ENCODE measurements around the gene NF2. TPM values are rescaled to one million over a fixed set of nuclear protein-coding genes. Genes with fewer than 3 reads are reported as not detected.

Gene NF2
- total RNA-seq, 1 experiment from 2014 or later: 199 TPM

DNA sequence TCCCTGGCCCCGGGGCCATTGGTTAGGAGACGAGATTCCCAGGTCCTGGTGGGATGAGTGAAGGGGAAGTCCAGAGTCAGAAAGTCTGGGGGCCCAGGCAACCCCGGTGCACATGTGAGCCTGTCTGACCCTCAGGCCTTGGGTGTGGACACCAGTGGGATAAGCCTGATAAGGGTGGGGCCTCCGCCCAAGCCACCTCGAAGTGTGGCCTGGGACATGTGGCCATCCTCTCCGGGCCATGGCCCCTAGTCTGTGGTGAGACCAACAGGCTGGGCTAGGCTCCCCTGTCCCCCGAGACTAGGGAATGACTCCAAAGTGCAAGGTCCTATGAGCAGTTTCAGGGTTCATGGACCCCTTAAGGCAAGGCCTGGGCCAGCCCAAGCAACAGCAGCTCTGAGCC is 122.7 kb downstream of the NF2 start:
- DNase-seq (ENCODE audit: low read depth): no peak
- in situ Hi-C loops (cut with HindIII; ENCODE audit: low pct_unique_long_range_greater_than_20kb, low sequenced_read_pairs): no loop called here

DNA sequence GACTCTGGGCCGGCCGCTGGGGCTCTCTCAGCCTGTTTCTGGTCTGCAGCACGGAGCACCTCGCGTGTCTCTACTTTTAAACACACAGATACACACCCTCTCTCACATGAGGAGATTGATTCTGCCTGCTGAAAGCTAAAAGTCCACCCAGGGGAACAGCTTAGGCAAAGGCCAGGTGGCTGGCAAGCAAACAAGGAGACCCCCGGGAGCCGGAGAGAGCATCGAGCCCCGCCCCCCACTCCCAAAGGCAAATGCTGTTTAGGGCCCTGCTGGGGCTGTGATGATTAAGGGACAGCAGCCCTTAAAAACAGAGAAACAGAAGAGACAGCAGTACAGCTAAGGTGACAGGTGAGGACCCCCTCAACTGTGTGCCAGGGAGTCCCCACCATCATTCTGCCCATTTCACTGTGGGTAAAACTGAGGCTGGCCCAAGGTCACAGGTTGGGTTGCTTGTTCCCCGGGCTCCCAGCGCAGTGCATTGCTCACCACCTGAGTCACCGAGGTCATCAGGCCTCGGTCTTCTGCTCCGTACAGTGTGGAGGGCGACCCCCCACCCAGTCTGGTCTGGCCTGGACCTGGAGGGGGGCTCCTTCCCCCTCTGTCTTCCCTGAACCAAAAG is 123.2 kb downstream of the NF2 start:
- no peak for DNase-seq (ENCODE audit: low read depth)
- in situ Hi-C loops (cut with HindIII; ENCODE audit: low pct_unique_long_range_greater_than_20kb, low sequenced_read_pairs): no loop called here

DNA sequence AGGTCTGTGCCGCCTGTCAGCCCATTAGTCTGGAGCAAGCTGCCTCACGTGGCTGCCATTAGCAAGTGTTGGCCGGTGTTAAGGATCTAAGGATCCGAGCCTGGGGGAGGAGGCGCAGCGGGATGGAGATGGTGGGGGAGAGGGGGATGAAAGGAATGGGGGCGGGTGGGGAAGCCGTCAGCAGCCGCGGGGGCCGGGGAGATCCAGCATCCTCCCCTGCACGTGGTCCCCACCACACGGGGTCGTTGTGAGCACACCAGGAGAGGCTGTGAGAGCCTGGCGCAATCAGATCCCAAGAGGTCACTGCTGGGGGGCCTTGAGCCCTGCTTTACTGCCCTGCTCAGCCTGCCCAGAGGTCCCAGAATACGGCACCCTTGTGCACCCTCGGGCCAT is 123.7 kb downstream of the NF2 start:
- in situ Hi-C loops (cut with HindIII; ENCODE audit: low pct_unique_long_range_greater_than_20kb, low sequenced_read_pairs): no loop called here
- DNase-seq (ENCODE audit: low read depth): no peak

DNA sequence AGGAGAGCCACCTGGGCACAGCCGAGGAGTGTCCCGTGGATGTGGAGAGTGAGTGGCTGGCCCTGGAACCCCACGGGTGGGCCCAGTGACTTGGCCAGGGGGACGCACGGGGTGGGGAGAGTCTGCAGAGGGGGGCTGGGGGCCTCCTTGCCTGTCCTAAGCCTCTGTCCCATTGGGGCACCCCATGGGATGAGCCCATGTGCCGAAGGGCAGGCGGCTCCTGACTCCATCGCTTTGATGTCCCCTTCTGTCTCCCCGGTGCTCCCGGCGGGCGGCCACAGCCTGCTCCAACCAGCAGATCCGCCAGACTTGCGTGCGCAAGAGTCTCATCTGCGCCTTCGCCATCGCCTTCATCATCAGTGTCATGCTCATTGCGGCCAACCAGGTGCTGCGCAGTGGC is 125.7 kb downstream of the NF2 start:
- in situ Hi-C loops (cut with HindIII; ENCODE audit: low pct_unique_long_range_greater_than_20kb, low sequenced_read_pairs): no loop called here
- DNase-seq (ENCODE audit: low read depth): no peak

DNA sequence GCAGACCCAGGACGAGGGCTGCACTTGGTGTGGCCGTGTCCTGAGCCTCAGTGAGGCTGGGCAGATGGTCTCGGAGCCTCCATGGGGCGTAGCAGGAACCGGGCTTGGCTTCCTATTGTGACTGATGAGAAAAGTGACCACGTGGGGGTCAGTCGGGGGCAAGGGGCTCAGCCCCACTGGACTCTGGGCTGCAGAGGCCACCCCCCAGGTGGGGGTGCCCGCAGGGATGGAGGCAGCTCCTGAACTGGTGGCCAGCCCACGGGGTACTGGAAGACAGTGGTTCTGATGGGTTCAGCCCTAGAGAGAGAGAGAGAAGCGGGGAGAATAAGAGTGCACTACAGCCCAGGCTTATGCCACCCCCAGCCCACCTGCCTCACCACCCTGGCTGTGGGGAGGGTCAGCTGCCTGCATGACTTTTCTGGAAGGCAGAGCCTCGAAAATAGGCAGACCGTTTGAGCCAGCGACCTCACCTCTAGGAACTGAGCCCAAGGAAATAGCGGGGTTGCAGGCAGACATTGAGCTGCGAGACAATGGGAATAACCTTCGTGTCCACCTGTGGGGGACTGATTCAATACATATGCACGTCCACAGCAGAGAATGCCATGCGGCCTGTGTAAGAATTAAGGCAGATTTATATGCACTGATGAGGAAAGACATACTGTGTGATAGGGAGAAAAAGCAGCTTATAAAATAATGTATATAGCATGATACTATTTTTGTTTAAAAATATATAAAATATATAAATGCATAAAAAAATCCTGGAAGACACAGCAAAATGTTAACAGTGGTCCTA is 127.8 kb downstream of the NF2 start:
- in situ Hi-C loops (cut with HindIII; ENCODE audit: low pct_unique_long_range_greater_than_20kb, low sequenced_read_pairs): no loop called here
- no peak for DNase-seq (ENCODE audit: low read depth)

DNA sequence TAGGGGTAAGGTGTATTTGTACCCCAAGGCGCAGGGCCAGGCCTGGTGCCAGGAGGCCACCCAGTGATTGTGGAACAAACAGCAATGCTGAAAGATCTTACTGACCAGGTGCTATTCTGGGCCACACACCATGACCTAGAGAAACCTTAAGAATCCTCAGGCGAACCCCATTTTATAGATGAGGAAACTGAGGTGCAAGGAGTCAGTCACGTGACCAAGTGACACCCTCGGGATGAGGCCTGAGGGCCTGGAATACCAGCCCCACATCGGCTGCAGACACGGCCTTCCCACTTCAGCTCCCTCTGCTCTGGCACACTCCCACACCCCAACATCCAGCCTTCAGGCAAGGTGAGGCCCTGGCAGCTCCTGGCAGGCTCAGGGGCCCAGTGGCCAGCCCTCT is 129.4 kb downstream of the NF2 start:
- no peak for DNase-seq (ENCODE audit: low read depth)
- in situ Hi-C loops (cut with HindIII; ENCODE audit: low pct_unique_long_range_greater_than_20kb, low sequenced_read_pairs): no loop called here

DNA sequence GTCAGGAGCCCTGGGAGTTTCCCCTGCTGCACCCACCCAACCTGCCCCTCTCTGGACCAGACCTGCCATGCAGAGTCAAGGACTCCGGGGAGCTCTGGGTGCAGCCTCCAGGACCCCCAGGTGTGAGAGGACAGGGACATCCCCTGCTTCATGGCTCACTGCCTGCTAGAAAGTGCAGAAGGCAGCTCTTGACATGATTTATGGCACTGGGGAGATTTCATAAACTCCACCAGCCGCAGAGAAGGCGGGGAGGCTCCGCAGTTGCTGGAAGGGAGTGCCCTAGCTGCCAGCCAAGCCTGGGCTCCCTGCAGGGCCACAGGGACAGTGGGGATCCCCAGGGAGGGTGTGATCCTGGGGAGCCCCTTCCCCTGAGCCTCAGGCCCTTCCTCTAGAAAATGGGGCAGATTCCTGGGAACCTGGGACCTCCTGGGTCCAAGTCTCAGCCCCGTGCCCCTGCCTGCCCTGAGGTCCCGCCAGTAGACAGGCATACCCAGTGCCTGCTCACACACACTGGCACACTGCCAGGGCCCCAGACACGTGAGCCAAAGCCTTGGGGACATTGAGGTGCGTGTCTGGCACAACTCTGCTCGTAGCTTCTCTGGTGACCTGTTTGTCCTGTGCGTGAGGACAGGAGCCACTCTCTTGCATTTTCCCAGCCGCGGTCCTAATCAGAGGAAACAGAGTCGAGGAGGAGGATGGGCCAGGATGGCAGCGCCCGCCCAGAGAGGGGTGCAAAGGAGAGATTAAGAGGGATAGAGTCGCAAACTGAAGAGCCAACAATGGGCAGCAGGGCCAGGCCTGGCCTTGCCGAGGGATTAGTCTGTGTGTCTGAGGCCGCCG is 130.1 kb downstream of the NF2 start:
- peak; percentile 73 for DNase-seq (ENCODE audit: low read depth)
- in situ Hi-C loops (cut with HindIII; ENCODE audit: low pct_unique_long_range_greater_than_20kb, low sequenced_read_pairs): no loop called here

DNA sequence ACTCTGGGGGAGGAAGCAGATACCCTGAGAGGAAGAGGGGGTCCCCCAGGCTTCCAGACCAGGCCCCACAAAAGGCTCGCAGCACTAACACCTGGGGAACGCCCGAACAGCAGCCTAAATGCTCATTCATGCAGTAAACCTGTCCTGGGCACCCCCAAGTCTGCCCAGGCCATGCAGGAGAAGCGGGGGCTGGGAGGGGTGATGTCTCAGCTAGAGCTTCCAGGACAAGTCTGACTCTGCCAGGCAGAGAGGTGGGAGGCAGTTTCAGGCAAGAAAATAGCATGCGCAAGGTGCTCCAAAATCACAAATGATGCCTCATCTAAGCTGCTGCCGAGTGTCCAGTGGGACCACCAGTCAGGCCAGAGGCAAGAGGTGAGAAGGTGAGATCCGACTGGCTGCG is 131.0 kb downstream of the NF2 start:
- in situ Hi-C loops (cut with HindIII; ENCODE audit: low pct_unique_long_range_greater_than_20kb, low sequenced_read_pairs): no loop called here
- DNase-seq (ENCODE audit: low read depth): no peak

DNA sequence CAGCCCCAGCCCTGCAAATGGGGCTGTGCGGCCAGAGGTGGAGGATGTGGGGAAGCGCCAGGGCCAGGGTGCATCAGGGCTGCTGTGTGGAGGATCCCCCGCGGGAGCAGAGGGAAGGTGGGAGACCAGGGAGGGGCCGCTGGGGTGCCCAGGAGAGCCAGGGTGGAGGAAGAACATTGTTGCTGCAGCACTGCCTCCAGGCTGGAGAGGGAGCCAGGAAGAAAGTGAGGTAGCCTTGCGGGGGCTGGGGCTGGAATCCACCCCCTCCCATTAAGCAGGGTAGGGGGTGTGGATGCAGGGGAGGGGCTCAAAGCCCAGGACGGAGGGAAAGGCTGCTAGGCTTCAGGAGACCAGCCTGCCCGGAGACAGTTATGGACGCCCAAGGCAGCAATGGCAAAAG is 131.4 kb downstream of the NF2 start:
- in situ Hi-C loops (cut with HindIII; ENCODE audit: low pct_unique_long_range_greater_than_20kb, low sequenced_read_pairs): no loop called here
- DNase-seq (ENCODE audit: low read depth): no peak

DNA sequence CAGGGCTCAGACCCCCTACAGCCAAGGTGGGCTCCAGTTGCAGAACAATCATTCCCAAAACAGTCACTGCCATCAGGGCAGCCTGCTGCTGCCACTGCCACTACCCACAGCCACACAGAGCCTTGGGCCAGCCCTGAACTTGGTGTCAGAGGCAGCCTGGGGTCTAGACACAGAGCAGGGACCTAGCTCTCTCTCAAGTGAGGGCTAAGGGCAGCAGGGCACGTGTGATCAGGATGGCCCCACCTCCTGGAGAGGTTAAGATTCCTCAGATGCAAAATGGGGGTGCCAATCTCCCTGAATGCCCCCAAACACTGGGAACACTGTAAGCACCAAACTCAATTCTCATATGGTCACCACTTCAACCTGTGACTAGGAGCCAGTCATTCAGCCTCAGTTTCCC is 132.0 kb downstream of the NF2 start:
- in situ Hi-C loops (cut with HindIII; ENCODE audit: low pct_unique_long_range_greater_than_20kb, low sequenced_read_pairs): no loop called here
- no peak for DNase-seq (ENCODE audit: low read depth)

DNA sequence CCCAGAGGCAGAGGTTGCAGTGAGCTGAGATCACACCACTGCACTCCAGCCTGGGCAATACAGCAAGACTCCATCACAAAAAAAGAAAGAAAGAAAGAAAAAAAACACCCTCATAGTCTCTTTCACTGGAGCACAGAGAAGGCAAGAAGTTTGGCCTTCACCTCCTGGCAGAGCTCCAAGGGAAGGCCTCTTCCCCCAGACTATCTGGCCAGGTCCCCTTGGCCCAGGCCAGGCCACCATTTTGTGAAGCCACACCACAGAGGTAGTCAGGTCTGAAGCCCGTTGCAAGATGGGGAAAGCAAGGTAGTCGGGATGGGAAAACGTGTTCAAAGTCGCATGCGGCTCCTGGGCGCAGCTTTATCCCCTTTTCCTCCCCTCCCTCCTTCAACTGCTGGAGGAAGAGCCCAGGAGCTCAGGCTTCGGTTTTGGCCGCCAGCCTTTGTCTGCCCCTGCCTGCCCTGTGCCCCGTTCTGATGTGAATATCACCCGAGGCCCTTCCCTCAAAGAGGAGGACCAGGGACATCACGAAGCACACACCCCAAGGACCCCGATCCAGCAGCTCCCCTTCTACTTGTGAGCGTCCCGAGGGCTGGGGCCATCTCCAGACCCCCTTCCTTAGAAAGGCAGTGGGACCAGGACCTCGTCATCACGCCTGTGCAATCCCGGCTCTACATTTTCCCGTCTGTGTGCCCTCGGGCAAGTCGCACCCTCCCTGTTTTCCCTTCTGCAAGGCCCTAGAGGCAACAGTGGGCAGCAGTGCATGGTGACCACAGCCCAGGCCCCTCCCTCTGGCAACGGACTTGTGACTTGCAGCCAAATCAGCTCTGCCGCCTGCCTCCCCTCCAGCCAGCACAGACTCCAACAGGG is 134.1 kb downstream of the NF2 start:
- DNase-seq (ENCODE audit: low read depth): no peak
- in situ Hi-C loops (cut with HindIII; ENCODE audit: low pct_unique_long_range_greater_than_20kb, low sequenced_read_pairs): no loop called here

DNA sequence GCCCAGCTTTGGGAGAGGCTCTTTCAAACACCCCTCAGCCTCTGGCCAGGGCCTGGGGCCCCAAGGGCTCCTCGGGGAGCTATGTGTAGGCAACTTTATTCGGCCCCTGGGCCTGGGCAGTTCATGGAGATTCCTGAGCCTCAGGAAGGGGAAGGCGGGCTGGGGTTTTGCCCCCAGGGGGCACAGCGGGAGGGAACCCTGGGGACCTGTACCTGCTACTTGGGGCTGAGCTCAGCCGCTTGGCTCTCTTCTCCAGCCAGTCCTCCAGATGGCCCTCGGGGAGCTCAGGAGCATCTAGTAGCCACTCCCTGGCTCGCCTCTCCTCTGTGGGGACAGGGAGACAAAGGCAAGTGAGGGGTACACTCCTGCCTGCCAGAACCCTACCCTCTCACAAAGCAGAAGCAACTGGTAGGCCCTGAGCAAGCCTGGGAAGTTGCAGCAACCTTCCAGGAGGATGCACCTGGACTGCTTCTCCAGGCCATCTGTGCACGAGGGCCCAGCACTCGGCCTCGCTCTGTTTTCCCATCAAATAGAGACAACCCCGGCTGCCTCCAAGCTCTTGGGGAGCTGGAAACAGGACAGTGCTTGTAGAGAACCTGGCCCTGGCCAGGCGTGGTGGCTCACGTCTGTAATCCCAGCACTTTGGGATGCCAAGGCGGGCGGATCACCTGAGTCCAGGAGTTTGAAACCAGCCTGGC is 134.8 kb downstream of the NF2 start:
- no peak for DNase-seq (ENCODE audit: low read depth)
- in situ Hi-C loops (cut with HindIII; ENCODE audit: low pct_unique_long_range_greater_than_20kb, low sequenced_read_pairs): no loop called here

DNA sequence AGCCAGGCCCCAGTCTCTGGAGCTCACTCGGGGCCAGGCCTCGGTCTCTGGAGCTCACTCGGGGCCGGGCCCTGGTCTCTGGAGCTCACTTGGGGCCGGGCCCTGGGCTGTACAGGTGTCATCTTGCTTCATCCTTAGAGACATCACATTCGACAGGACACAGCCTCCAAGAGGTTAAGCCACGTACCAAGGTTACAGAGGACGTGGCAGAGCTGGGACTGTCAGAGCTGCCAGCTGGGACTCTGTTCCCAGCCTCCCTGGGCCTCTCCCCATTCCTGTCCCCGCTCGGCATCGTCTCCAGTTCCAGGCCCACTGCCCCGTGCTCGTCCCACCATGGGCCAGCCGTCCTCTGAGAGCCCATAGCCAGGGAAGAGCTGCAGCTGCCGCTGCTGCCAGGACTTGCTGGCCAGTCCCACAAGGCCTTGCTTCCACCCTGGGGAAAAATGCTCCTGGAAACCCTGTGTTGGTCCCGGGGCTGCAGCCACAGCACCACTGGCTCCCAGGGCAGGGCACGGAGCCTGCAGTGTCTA is 136.0 kb downstream of the NF2 start:
- in situ Hi-C loops (cut with HindIII; ENCODE audit: low pct_unique_long_range_greater_than_20kb, low sequenced_read_pairs): no loop called here

DNA sequence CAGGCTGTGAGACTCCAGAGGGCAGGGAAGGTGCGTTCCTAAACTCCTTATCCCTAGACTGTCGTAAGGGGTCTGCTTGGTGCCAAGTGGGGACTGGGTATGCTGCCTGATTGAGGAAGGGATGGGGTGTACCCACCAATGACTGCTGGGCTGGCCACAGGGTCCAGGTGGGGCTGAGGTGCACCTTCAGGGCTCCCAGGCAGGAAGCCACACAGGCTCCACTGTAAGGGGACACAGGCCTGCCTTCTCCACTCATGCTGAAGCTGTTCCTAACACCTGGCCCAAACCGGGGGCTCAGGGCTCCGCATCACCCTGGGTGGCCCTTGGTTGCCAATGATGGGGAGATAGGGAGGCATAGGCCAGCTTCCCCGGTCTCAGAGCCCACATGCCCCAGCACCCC is 136.8 kb downstream of the NF2 start:
- DNase-seq (ENCODE audit: low read depth): no peak
- in situ Hi-C loops (cut with HindIII; ENCODE audit: low pct_unique_long_range_greater_than_20kb, low sequenced_read_pairs): no loop called here

More for the DNA sequence above, 136.0 kb downstream of the NF2 start:
- no peak for DNase-seq (ENCODE audit: low read depth)

DNA sequence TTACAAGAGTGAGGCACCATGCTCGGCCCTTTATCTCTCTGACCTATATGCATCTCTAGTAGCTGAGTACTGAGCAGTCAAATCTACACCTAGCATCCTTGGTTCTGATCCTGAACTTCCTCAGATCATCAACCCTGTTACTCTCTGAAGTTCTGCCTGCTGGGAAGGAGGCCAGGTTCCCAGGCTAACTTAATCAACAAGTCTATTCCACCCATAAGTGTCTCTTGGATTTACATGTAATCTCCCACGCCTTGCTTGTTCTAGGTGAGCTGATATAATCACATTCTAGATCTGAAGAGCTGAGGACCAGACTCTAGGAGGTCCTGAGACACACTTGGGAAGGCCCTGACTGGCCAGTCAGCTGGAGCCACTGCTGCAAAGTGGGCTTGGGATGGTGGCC is 138.5 kb downstream of the NF2 start:
- in situ Hi-C loops (cut with HindIII; ENCODE audit: low pct_unique_long_range_greater_than_20kb, low sequenced_read_pairs): no loop called here
- DNase-seq (ENCODE audit: low read depth): no peak

DNA sequence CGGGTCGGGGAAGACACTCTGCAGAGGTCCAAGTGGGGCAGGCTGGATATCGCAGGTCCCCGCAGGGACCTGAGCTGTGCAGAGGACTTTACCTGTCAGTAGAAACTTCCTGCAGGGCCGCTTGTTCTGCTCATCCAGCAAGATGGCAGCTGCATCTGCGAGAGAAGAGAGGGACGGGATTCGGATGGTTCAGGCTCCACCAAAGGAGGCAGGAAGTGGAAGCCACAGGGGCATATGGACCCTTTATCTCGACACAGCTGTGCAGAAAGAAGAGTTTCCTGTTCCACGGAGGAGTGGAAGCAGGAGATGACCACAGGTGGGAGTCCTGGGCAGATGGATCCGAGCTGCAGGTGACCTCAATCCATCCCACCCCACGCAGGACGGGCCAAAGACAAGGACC is 138.9 kb downstream of the NF2 start:
- in situ Hi-C loops (cut with HindIII; ENCODE audit: low pct_unique_long_range_greater_than_20kb, low sequenced_read_pairs): no loop called here
- DNase-seq (ENCODE audit: low read depth): no peak

DNA sequence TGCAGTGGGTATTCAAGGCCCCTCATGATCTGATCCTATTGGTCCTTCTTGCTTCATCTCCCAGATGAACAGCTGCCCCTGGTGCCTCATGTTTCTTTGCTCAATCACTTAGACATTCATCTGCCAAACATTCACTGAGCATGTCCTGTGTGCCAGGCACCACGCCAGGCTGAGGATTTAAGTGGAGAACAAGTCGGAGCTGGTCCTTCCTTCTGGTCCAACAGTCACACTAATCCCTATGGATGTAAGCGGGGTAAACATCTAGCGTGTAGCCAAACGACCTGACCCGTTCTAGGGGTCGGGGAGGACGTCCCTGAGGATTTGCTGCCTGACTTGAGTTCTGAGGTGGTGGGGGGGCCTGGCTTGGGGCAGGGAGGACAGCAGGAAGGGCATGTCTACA is 141.5 kb downstream of the NF2 start:
- in situ Hi-C loops (cut with HindIII; ENCODE audit: low pct_unique_long_range_greater_than_20kb, low sequenced_read_pairs): no loop called here
- DNase-seq (ENCODE audit: low read depth): no peak

DNA sequence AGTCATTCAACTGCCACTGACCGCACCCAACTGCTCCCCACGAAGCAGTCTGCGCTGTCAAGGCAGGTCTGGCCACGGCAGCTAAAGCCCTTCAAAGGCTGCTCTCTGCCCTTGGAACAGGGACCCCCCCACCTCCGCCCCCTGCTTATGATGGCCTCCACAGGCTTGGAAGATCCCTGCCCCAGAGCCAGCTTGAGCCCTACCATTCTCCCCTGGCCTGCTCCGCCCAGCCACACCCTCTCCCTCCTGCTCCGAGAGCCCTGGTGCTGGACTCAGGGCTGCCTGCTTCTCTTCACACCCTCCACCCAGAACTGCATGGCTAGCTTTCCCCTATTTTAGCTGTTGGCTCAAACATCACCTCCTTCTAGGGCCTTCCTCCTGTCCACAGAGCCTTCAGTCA is 144.4 kb downstream of the NF2 start:
- DNase-seq (ENCODE audit: low read depth): no peak
- in situ Hi-C loops (cut with HindIII; ENCODE audit: low pct_unique_long_range_greater_than_20kb, low sequenced_read_pairs): no loop called here

Measured in Caki2 (cell line).